T-helper 2 cell (primary cell): Measurements from ENCODE around the gene MCF2L.
"Not testable (repeated sequence)": the region's sequence is repeated elsewhere in the genome, so short reads cannot be mapped to it uniquely, and the experiment has no call there.

ENCODE experiments used
- DNase-seq, 5 experiments: peaks; one replicate each; pipeline versions ENCODE4 v3.0.0 to v3.0.0-alpha.2; 2012 to 2022

MCF2L gene

GRCh38 chr13:113069861-113070805 is 101.1 kb downstream of the MCF2L start:
- no peak for DNase-seq

- DNase-seq, result no peak
These were observed 101.8 kb downstream of the MCF2L start for GRCh38 chr13:113070855-113071254.

- DNase-seq, result no peak
These were observed 103.4 kb downstream of the MCF2L start for GRCh38 chr13:113072376-113072775.

GRCh38 chr13:113073942-113074341 is 104.9 kb downstream of the MCF2L start:
- no peak for DNase-seq

- no peak for DNase-seq
These were observed 105.4 kb downstream of the MCF2L start for GRCh38 chr13:113074401-113074800.

GRCh38 chr13:113074876-113075275 is 105.9 kb downstream of the MCF2L start:
- DNase-seq, result no peak

GRCh38 chr13:113075711-113076110 is 106.7 kb downstream of the MCF2L start:
- DNase-seq, result no peak

GRCh38 chr13:113076681-113077401 is 107.8 kb downstream of the MCF2L start:
- DNase-seq, result no peak

DNA sequence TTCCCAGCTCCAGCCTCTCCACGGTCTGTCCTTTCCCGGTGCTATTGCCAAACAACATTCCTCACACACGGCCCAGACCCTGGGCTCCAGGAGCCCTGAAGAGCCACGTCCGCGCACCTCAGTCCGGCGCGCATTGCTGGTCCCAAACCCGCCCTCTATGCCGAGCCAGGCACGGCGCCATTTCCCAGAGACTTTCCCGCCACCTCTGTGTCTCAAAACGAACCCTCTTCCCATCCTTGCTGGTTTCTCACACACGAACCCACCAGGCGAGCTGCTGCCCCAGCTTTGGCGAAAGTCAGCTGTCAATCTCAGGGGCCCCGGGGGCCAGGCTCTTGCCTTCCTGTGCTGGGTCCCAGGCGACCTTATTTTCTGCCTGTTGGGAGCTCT is 108.5 kb downstream of the MCF2L start:
- DNase-seq, result no peak

GRCh38 chr13:113077953-113078901 is 109.2 kb downstream of the MCF2L start:
- DNase-seq, result no peak

DNA sequence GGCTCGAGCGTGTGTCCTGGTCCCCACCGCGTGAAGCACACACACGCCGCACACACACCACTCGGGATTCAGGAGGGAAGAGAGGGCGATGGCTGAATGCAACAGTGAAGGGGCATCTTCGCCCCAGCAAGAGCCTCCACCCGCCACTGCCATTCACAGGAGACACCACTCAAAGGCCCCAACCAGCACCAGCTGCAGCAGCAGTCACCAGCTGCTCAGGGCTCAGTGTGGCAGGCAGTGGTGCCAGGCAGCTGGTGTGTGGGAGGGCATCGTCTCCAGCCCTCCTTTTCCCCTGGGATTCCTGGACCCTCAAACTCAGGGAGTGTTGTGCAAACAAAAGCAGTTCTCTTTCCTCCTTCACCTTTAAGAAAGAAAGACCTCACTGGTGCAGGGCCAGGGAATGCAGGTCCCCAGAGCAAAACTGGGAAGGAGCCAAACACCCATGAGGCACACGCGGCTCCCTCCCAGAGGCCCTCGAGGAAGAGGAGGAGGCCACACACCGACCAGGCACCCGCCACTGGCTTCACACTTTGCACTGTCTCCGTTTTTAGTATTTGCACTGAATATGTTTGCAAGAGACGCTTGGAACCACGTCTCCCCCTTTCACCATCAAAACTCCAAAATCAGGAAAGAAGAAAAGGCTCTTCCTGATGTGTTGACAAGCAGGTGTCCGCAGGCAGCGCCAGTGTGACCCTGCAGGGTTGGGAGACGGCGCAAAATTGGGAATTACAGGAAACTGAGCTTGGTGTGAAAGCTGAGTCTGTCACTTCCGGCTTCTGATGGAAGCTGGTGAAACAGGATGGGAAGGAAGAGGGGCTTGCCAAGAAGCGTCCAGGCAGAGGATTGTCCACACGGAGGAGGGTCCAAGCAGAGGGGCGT is 110.1 kb downstream of the MCF2L start:
- no peak for DNase-seq

GRCh38 chr13:113079781-113080080 is 110.7 kb downstream of the MCF2L start:
- not testable (repeated sequence) for DNase-seq

- DNase-seq, result no peak
These were observed 111.4 kb downstream of the MCF2L start for GRCh38 chr13:113080361-113080831.

DNA sequence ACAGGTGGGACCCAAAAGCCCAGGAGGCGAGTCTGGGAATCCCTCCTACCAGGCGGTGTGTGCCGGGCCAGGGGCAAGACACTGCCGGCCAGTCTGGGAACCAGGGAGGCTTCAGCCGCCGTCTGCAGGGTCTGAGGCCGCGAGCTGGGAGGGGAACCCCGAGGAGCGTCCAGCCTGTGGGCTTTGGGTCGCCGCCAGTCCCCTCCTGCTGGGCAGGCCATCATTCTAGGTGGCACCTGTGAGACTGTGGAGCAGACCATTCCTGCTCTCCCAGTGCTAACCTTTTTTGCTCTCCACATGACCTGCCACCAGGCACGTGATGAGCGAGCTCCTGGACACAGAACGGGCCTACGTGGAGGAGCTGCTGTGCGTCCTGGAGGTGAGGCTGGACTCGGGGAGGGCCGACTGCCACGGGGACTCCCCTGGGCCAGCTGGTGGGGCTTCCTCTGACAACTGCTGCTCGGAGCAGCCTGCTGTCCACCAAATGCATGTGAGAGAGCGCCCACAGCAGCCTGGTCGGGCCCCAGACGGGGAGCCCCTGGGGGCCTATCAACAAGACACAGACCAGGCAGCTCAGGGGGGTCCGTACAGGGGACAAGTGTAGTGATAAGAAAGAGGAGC is 112.0 kb downstream of the MCF2L start:
- no peak for DNase-seq

- no peak for DNase-seq
These were observed 113.4 kb downstream of the MCF2L start for GRCh38 chr13:113082198-113083021.

DNA sequence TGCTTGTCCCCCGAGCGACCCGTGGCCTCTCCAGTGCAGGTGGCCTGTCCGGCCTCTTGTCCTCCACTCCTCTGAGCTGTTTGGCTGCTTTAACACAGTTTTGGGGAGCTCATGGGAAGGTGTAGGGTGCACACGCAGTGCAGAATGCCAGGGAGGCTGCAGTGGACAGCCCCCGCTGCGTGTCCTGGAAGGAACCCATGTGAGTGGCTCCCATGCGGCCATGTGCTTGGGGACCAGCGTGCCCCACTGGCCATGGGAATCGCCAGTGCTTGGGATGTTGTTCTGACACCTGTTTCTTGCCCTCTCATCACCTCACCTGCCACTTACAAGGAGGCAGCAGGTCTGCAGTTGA is 114.0 kb downstream of the MCF2L start:
- no peak for DNase-seq

DNA sequence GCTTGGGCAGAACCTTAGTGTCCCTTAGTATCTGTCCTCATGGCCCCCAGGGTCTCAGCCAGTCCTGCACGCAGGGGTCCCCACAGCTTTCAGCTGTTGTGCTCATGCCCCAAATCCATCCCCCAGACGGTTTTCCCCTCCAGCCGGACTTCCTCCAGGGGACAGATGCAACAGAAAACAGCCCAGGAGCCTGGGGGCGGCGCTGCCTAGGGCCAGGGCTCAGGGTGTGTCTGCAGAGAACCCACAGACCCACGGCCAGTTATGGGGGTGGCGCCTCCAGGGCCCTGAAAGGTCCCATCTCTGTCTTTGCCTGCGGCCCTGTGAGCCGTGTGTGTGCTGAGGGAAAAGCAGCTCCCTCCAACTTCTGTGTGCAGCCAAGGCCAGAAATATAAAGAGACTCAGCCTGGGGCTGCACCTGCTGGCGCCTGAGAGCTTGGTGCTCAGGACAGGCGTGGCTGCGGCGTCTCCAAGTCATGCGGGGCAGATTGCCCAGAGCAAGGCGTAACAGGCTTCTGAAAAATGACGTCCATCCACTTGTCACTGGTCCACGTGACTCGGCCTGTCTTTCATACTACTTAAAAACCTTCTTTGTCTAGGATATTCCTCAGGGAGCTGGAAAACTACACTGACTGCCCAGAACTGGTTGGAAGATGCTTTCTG is 114.5 kb downstream of the MCF2L start:
- DNase-seq, result peak in 1 of 5 experiments; percentile 5

GRCh38 chr13:113084094-113084942 is 115.3 kb downstream of the MCF2L start:
- peak in 1 of 5 experiments; percentile 7 for DNase-seq
